HCT116 (cell line): Measurements from ENCODE around the gene LILRB3. TPM values are rescaled to one million over a fixed set of nuclear protein-coding genes. Genes with fewer than 3 reads are reported as not detected.

Experiments
- ATAC-seq: fragments of 200-7000 bp; cut with Tn5 transposase; 2 replicates; pipeline ENCODE4 v1.9.1; 2020; ENCODE audit warnings: mild to moderate bottlenecking, moderate library complexity
- BruUV-seq: library from RNA; stranded (reverse); fragments of 400-500 nt; replicated peaks from 2 replicates; lab custom pipeline; 2021; lab: Mats Ljungman, UMichigan
- CTCF ChIA-PET: fragments of 300-600 bp; sonication (Branson Sonifier 250); formaldehyde crosslinking; loops from one replicate; lab custom pipeline; 2021; ENCODE audit warnings: antibody characterized with exemption; lab: Charles Lee
- POLR2A ChIA-PET: fragments of 300-600, 350-600 bp; sonication (Branson Sonifier 250); formaldehyde crosslinking; loops from one replicate; lab custom pipeline; 2021; ENCODE audit warnings: antibody characterized with exemption; lab: Charles Lee
- RAD21 ChIA-PET, 2 experiments: fragments of 300-600 bp; sonication (Branson Sonifier 250); formaldehyde crosslinking; loops; one replicate each; lab custom pipeline; 2023; ENCODE audit warnings: low total read pairs in 2 of 2; ENCODE audit not compliant: uncharacterized antibody in 2 of 2, unreplicated experiment in 2 of 2, low non-redundant PET in 1 of 2; lab: Charles Lee
- DNase-seq: peaks from one replicate; pipeline ENCODE4 v3.0.0-alpha.2; 2010; ENCODE audit warnings: low read depth, low spot score
- H2AFZ ChIP-seq: fragments of 200-600 bp; shearing (Covaris generic), sonication (generic); 2 replicates; pipeline ENCODE4 v1.6.1; 2017; ENCODE audit warnings: low read depth, mixed run types, mixed read lengths, antibody characterized with exemption, low read length; ENCODE audit not compliant: poor library complexity, severe bottlenecking
- H3K27ac ChIP-seq: 2 replicates; pipeline ENCODE4 v1.5.1; 2012; ENCODE audit warnings: low read depth, low read length
- H3K27me3 ChIP-seq: fragments of 200-600 bp; sonication (generic); 2 replicates; pipeline ENCODE4 v1.6.1; 2016; ENCODE audit warnings: mixed run types, low read length, mixed read lengths; ENCODE audit not compliant: insufficient read depth
- H3K36me3 ChIP-seq, 2 experiments: fragments of 200-500 bp in 1 of 2; fragments of 200-600 bp in 1 of 2; sonication (Bioruptor generic) in 1 of 2; sonication (generic) in 1 of 2; 2 replicates each; pipeline versions ENCODE4 v1.5.1 to v1.6.1; 2014 to 2016; ENCODE audit warnings: low read length in 2 of 2, inconsistent platforms in 1 of 2, mixed read lengths in 1 of 2, mixed run types in 1 of 2; ENCODE audit not compliant: insufficient read depth in 2 of 2, control insufficient read depth in 1 of 2
- H3K4me1 ChIP-seq, 2 experiments: fragments of 200-600 bp in 1 of 2; sonication (generic) in 1 of 2; 2 replicates each; pipeline versions ENCODE4 v1.5.1 to v1.6.1; 2012 to 2017; ENCODE audit warnings: low read length in 2 of 2, inconsistent platforms in 1 of 2, mild to moderate bottlenecking in 1 of 2, mixed read lengths in 1 of 2, mixed run types in 1 of 2, moderate library complexity in 1 of 2; ENCODE audit not compliant: insufficient read depth in 2 of 2, control insufficient read depth in 1 of 2
- H3K4me2 ChIP-seq: fragments of 200-600 bp; sonication (generic); 2 replicates; pipeline ENCODE4 v1.6.1; 2017; ENCODE audit warnings: mixed run types, low read length, mixed read lengths
- H3K4me3 ChIP-seq, 2 experiments: fragments of 200-600 bp in 1 of 2; sonication (generic) in 1 of 2; replicated peaks in 1 of 2; 2 replicates each; pipeline ENCODE4 v1.5.1; 2011 to 2016; ENCODE audit warnings: low read length in 2 of 2, control low read depth in 1 of 2, low read depth in 1 of 2, mild to moderate bottlenecking in 1 of 2, mixed read lengths in 1 of 2, mixed run types in 1 of 2
- H3K79me2 ChIP-seq: fragments of 200-600 bp; sonication (generic); 2 replicates; pipeline ENCODE4 v1.6.1; 2017; ENCODE audit warnings: mild to moderate bottlenecking, mixed run types, low read length, moderate library complexity, mixed read lengths; ENCODE audit not compliant: insufficient read depth
- H3K9ac ChIP-seq: fragments of 200-600 bp; sonication (generic); 2 replicates; pipeline ENCODE4 v1.6.1; 2016; ENCODE audit warnings: low read length, mixed read lengths
- H3K9me2 ChIP-seq: fragments of 200-600 bp; sonication (generic), shearing (Covaris generic); 2 replicates; pipeline ENCODE4 v1.6.1; 2017; ENCODE audit warnings: mixed run types, mild to moderate bottlenecking, moderate library complexity; ENCODE audit not compliant: insufficient read depth
- H3K9me3 ChIP-seq, 2 experiments: fragments of 200-500 bp in 1 of 2; fragments of 200-600 bp in 1 of 2; sonication (Bioruptor generic) in 1 of 2; sonication (generic) in 1 of 2; 2 replicates each; pipeline ENCODE4 v1.6.1; 2014 to 2017; ENCODE audit warnings: low read length in 2 of 2, mixed read lengths in 2 of 2, inconsistent platforms in 1 of 2, low read depth in 1 of 2, mild to moderate bottlenecking in 1 of 2, mixed run types in 1 of 2, moderate library complexity in 1 of 2; ENCODE audit not compliant: control insufficient read depth in 1 of 2, insufficient read depth in 1 of 2
- H4K20me1 ChIP-seq: fragments of 200-600 bp; sonication (generic), shearing (Covaris generic); 2 replicates; pipeline ENCODE4 v1.6.1; 2017; ENCODE audit warnings: mixed run types, mild to moderate bottlenecking, moderate library complexity; ENCODE audit not compliant: insufficient read depth
- CEBPB ChIP-seq: IDR thresholded peaks from 2 replicates; pipeline ENCODE4 v1.6.1; 2012; ENCODE audit warnings: low read depth
- ELF1 ChIP-seq: IDR thresholded peaks from 2 replicates; pipeline ENCODE4 v1.6.1; 2012; ENCODE audit warnings: low read depth, borderline replicate concordance
- EZH2 ChIP-seq: fragments of 200-600 bp; sonication (generic); IDR thresholded peaks from 2 replicates; pipeline ENCODE4 v1.6.1; 2017; ENCODE audit warnings: antibody characterized with exemption, mixed run types
- EZH2phosphoT487 ChIP-seq: fragments of 200-600 bp; IDR thresholded peaks from 2 replicates; pipeline ENCODE4 v1.6.1; 2018; ENCODE audit warnings: antibody characterized with exemption, borderline replicate concordance
- FOSL1 ChIP-seq: IDR thresholded peaks from 2 replicates; pipeline ENCODE4 v1.6.1; 2012; ENCODE audit warnings: low read depth
- MAX ChIP-seq: IDR thresholded peaks from 2 replicates; pipeline ENCODE4 v1.6.1; 2012
- POLR2AphosphoS5 ChIP-seq: IDR thresholded peaks from 2 replicates; pipeline ENCODE4 v1.6.1; 2011; ENCODE audit warnings: mild to moderate bottlenecking, low read depth, low read length, moderate library complexity
- RAD21 ChIP-seq: IDR thresholded peaks from 2 replicates; pipeline ENCODE4 v1.6.1; 2012; ENCODE audit warnings: low read depth, mild to moderate bottlenecking
- YY1 ChIP-seq: IDR thresholded peaks from 2 replicates; pipeline ENCODE4 v1.6.1; 2011; ENCODE audit warnings: low read length, low read depth, moderate library complexity, mild to moderate bottlenecking; ENCODE audit not compliant: insufficient replicate concordance; ENCODE audit errors: extremely low read depth
- ZBTB33 ChIP-seq: IDR thresholded peaks from 2 replicates; pipeline ENCODE4 v1.6.1; 2011; ENCODE audit warnings: mild to moderate bottlenecking, low read length, moderate library complexity; ENCODE audit not compliant: insufficient replicate concordance; ENCODE audit errors: extremely low read depth
- ZFX ChIP-seq: fragments of 450-650 bp; IDR thresholded peaks from 2 replicates; pipeline ENCODE4 v1.6.1; 2017
- intact Hi-C: fragments of 100-400 bp; cut with micrococcal nuclease; formaldehyde crosslinking; loops from 2 replicates; pipeline ENCODE4 v1.10.0; 2022
- total RNA-seq: library from RNA; stranded (reverse); gene quantifications from one replicate; pipeline ENCODE4 v1.2.1, GENCODE V29; 2021; ENCODE audit not compliant: unreplicated experiment

Gene LILRB3
- total RNA-seq, 1 experiment from 2014 or later = 0.12 TPM

DNA sequence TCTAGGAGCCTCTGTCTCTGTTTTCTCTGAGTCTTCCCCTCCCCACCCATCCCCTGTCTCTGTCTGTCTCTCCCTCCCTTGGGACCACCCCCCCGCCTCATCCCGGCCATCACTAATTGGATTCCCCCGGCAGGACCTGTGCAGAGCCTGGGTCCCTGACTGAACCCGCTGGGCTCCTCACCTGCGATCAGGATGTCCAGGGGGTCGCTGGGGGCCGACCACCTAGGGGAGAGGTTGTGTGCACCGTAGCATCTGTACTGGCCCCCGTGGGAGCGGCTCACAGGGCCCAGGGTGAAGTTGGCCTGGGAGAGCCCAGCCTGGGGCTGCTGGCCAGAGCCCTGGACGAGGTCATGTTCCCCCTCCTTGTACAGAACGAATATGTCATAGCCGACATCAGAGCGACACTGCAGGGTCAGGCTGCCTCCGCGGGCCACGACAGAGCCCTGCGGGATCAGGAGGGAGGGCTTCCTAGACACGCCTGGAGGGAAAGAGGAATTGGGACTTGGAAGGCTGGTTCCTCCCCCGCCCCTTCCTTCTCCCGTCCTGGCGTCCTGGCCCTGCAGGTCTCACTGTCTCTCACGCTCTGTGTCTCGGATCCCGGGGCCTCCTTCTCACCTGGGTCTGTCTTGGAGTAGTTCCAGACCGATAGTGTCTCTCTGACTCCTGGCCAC lies 32.4 kb upstream of the LILRB3 start:
- Histone ChIP-seq H3K4me2 (no peak overlapping the region), H3K9me3 (no peaks in the 10 kb centered on the region), H3K4me1 (no peaks in the 10 kb centered on the region)
- RAD21 ChIA-PET = no interaction called here
- CTCF ChIA-PET = interaction anchor here (2.7 kb wide), 1 partner anchor 11 kb away, joined by 15 read pairs; no protein-coding TSS in a partner anchor
- no peak for TF ChIP-seq CEBPB
- TF ChIP-seq ZFX = no peak
- no peak for TF ChIP-seq FOSL1
- no peak for TF ChIP-seq MAX
- TF ChIP-seq ZBTB33 = no peak
- TF ChIP-seq POLR2AphosphoS5 = no peak
- TF ChIP-seq EZH2phosphoT487 = no peak
- no peak for TF ChIP-seq ELF1
- TF ChIP-seq YY1 = no peak
- no peak for TF ChIP-seq RAD21
- no peak for TF ChIP-seq EZH2
- TF ChIP-seq, all 23 proteins: peak for 0
- H4K20me1 ChIP-seq = no peaks in the 10 kb centered on the region
- DNase-seq = no peak
- no peak overlapping the region for H3K4me3 ChIP-seq
- no peaks in the 10 kb centered on the region for H3K79me2 ChIP-seq
- H2AFZ ChIP-seq = no peak overlapping the region
- H3K9me2 ChIP-seq = no peaks in the 10 kb centered on the region
- intact Hi-C loops = no loop called here
- no peaks in the 10 kb centered on the region for H3K36me3 ChIP-seq
- BruUV-seq = no TSS peak
- H3K27me3 ChIP-seq = peaks cover 10% of the 10 kb centered on the region
- ATAC-seq = no peak
- no peak overlapping the region for H3K27ac ChIP-seq
- POLR2A ChIA-PET = no interaction called here
- no peak overlapping the region for H3K9ac ChIP-seq
